Measurements from ENCODE around the gene CDK15.

DNA sequence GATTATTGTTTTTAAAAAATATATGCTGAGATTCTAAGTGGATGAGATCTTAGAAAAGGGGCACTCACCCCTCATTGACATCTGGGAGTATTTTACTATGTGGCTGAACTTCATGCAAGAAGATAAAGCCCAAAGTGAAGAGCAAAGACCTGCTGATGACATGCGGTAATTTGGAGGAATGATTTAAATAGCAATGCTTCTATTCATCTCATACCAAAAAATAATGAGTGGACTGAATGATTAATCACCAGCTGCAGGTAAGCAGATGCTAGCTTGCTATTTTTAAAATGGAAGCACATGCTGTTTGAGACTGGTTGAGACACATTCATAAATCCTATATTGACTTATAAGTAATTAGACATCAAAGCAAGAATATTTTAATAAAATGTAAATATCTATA, 12.7 kb upstream of the CDK15 start:
- TF ChIP-seq CEBPB (IDR thresholded peaks at IDR 0.05) (no peak), TCF12 (IDR thresholded peaks at IDR 0.05; ENCODE audit: low read depth) (no peak), TAF1 (IDR thresholded peaks at IDR 0.05; ENCODE audit: low read depth) (no peak), RAD21 (IDR thresholded peaks at IDR 0.05; ENCODE audit: low read depth) (no peak), CREB1 (IDR thresholded peaks at IDR 0.05; ENCODE audit: low read depth) (no peak), EP300 (IDR thresholded peaks at IDR 0.05; ENCODE audit: borderline replicate concordance) (no peak), YY1 (IDR thresholded peaks at IDR 0.05; ENCODE audit: low read depth) (no peak), FOXM1 (IDR thresholded peaks at IDR 0.05; ENCODE audit: borderline replicate concordance, low read depth) (no peak)
- TF ChIP-seq, protein P1, sequence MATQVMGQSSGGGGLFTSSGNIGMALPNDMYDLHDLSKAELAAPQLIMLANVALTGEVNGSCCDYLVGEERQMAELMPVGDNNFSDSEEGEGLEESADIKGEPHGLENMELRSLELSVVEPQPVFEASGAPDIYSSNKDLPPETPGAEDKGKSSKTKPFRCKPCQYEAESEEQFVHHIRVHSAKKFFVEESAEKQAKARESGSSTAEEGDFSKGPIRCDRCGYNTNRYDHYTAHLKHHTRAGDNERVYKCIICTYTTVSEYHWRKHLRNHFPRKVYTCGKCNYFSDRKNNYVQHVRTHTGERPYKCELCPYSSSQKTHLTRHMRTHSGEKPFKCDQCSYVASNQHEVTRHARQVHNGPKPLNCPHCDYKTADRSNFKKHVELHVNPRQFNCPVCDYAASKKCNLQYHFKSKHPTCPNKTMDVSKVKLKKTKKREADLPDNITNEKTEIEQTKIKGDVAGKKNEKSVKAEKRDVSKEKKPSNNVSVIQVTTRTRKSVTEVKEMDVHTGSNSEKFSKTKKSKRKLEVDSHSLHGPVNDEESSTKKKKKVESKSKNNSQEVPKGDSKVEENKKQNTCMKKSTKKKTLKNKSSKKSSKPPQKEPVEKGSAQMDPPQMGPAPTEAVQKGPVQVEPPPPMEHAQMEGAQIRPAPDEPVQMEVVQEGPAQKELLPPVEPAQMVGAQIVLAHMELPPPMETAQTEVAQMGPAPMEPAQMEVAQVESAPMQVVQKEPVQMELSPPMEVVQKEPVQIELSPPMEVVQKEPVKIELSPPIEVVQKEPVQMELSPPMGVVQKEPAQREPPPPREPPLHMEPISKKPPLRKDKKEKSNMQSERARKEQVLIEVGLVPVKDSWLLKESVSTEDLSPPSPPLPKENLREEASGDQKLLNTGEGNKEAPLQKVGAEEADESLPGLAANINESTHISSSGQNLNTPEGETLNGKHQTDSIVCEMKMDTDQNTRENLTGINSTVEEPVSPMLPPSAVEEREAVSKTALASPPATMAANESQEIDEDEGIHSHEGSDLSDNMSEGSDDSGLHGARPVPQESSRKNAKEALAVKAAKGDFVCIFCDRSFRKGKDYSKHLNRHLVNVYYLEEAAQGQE (IDR thresholded peaks at IDR 0.05; ENCODE audit: low read depth) = no peak
- TF ChIP-seq, protein P2, sequence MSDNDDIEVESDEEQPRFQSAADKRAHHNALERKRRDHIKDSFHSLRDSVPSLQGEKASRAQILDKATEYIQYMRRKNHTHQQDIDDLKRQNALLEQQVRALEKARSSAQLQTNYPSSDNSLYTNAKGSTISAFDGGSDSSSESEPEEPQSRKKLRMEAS (IDR thresholded peaks at IDR 0.05) = no peak
